Gastrocnemius medialis (tissue), 4 donors: ENCODE results near the gene TBC1D32.

Experiments
- POLR2A ChIP-seq, 2 donors: fragments of 450-650 bp; IDR thresholded peaks; one replicate each; pipeline ENCODE4 v1.6.1; 2017; ENCODE audit warnings: antibody characterized with exemption in 2 of 2, mild to moderate bottlenecking in 2 of 2, moderate library complexity in 2 of 2
- TF ChIP-seq, protein P1 (sequence below), 5 experiments: fragments of 450-650 bp in 3 of 5; fragments of 200-600 bp in 2 of 5; sonication (generic) in 2 of 5; IDR thresholded peaks in 4 of 5; conservative IDR thresholded peaks in 1 of 5; 1 replicate in 4 of 5; 2 replicates in 1 of 5; pipeline ENCODE4 v1.5.1; 2016 to 2019; ENCODE audit warnings: antibody characterized with exemption in 5 of 5, mild to moderate bottlenecking in 3 of 5, moderate library complexity in 3 of 5

DNA sequence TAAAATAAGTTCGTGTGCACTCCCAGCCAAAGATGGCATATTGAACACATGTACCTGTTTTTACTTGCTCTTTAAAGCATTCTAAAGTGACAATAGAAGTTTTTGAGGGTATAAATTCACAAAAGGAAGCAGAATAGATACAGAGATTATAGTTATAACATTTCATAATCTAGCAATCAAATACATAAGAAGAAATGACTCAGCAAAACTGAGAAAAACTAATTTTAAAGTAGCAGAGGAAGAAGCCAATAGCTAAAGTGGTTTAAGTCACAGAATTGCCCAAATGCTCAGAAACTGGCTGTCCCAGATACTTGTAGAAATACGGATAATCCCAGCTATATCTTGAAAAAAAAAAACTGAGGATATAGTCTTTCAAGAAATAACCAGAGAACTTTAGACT lies 49.2 kb upstream of the TBC1D32 start:
- TF ChIP-seq, protein P1, sequence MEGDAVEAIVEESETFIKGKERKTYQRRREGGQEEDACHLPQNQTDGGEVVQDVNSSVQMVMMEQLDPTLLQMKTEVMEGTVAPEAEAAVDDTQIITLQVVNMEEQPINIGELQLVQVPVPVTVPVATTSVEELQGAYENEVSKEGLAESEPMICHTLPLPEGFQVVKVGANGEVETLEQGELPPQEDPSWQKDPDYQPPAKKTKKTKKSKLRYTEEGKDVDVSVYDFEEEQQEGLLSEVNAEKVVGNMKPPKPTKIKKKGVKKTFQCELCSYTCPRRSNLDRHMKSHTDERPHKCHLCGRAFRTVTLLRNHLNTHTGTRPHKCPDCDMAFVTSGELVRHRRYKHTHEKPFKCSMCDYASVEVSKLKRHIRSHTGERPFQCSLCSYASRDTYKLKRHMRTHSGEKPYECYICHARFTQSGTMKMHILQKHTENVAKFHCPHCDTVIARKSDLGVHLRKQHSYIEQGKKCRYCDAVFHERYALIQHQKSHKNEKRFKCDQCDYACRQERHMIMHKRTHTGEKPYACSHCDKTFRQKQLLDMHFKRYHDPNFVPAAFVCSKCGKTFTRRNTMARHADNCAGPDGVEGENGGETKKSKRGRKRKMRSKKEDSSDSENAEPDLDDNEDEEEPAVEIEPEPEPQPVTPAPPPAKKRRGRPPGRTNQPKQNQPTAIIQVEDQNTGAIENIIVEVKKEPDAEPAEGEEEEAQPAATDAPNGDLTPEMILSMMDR (IDR thresholded peaks at IDR 0.05 in 4 of 5, conservative IDR thresholded peaks at IDR 0.05 in 1 of 5) = no peak
- TF ChIP-seq POLR2A (IDR thresholded peaks at IDR 0.05) = no peak
